Upper lobe of left lung (tissue), 6 donors: ENCODE measurements around the gene PGAM2. TPM values are rescaled to one million over a fixed set of nuclear protein-coding genes. Genes with fewer than 3 reads are reported as not detected.

Experiments
- ATAC-seq, 2 donors: fragments of 200-7000 bp; cut with Tn5 transposase; one replicate each; pipeline ENCODE4 v1.9.1; 2022; ENCODE audit warnings: mild to moderate bottlenecking in 2 of 2, moderate library complexity in 2 of 2; ENCODE audit not compliant: low FRiP score in 2 of 2
- DNase-seq, 2 donors: peaks; one replicate each; pipeline ENCODE4 v3.0.0-alpha.2; 2019 to 2020
- H3K27ac ChIP-seq, 4 donors: fragments of 200-600 bp; sonication (generic); one replicate each; pipeline ENCODE4 v1.5.1; 2016 to 2019
- H3K27me3 ChIP-seq, 4 donors: fragments of 200-600 bp; sonication (generic); one replicate each; pipeline ENCODE4 v1.5.1; 2017 to 2019
- H3K36me3 ChIP-seq, 4 donors: fragments of 200-600 bp; sonication (generic); one replicate each; pipeline ENCODE4 v1.5.1; 2016 to 2019
- H3K4me1 ChIP-seq, 4 donors: fragments of 200-600 bp; sonication (generic); one replicate each; pipeline ENCODE4 v1.5.1; 2018 to 2019
- H3K4me3 ChIP-seq, 4 donors: fragments of 200-600 bp; sonication (generic); one replicate each; pipeline ENCODE4 v1.5.1; 2017 to 2019; ENCODE audit warnings: mild to moderate bottlenecking in 2 of 4, moderate library complexity in 1 of 4
- H3K9me3 ChIP-seq, 4 donors: fragments of 200-600 bp; sonication (generic); one replicate each; pipeline ENCODE4 v1.5.1; 2018 to 2019
- EP300 ChIP-seq, 4 donors: sonication (generic); formaldehyde crosslinking; IDR thresholded peaks; one replicate each; pipeline ENCODE4 v1.5.1; 2017; ENCODE audit warnings: antibody characterized with exemption in 4 of 4, control low read depth in 2 of 4
- POLR2A ChIP-seq, 4 donors: fragments of 450-650 bp; IDR thresholded peaks; one replicate each; pipeline ENCODE4 v1.5.1; 2016 to 2017; ENCODE audit warnings: antibody characterized with exemption in 4 of 4, mild to moderate bottlenecking in 2 of 4
- POLR2AphosphoS5 ChIP-seq, 2 donors: sonication (generic); formaldehyde crosslinking; IDR thresholded peaks; one replicate each; pipeline ENCODE4 v1.5.1; 2017; ENCODE audit warnings: antibody characterized with exemption in 2 of 2
- WGBS, 2 donors: methylation state at CpG; one replicate each; pipeline ENCODE4 v1.1.5; 2017 to 2018; 5-methylcytosine and 5-hydroxymethylcytosine counted together
- total RNA-seq, 6 donors: library from RNA; depleted of rRNA in 4 of 6; stranded (reverse); fragments of >200 nt in 4 of 6; gene quantifications; one replicate each; pipeline versions ENCODE4 v1.1.0 to v1.2.1, GENCODE V29; 2016 to 2021
- TF ChIP-seq, protein P1 (sequence below), 6 experiments: fragments of 450-650 bp in 4 of 6; fragments of 200-600 bp in 2 of 6; sonication (generic) in 2 of 6; IDR thresholded peaks; one replicate each; pipeline ENCODE4 v1.5.1; 2016 to 2019; ENCODE audit warnings: antibody characterized with exemption in 6 of 6
- donor health status: DM: no; HTN: no; CAD: no; lungs with moderate emphysema.
- donor health status: DM: no; HTN: yes; CAD: no; lungs with severe emphysema.

Gene PGAM2
- total RNA-seq, 6 donors from 2014 or later = 0.26 to 0.91 (median 0.75) TPM; not detected in 2

- H3K27ac ChIP-seq = no peak overlapping the region
- 42 to 60% methylated on average over 4 of the region's 4 CpGs for WGBS, 2 donors
- H3K27me3 ChIP-seq = peaks cover 0 to 9% (median 4%) of the 10 kb centered on the region in 4 donors
- peaks cover 4 to 11% (median 8%) of the 10 kb centered on the region in 4 donors for H3K4me1 ChIP-seq
- DNase-seq = no peak
- H3K9me3 ChIP-seq = no peaks in the 10 kb centered on the region
- ATAC-seq = no peak
- no peak overlapping the region for H3K4me3 ChIP-seq
- no peaks in the 10 kb centered on the region for H3K36me3 ChIP-seq
- TF ChIP-seq POLR2AphosphoS5 (IDR thresholded peaks at IDR 0.05) (no peak), POLR2A (IDR thresholded peaks at IDR 0.05) (no peak), EP300 (IDR thresholded peaks at IDR 0.05) (no peak)
- TF ChIP-seq, protein P1, sequence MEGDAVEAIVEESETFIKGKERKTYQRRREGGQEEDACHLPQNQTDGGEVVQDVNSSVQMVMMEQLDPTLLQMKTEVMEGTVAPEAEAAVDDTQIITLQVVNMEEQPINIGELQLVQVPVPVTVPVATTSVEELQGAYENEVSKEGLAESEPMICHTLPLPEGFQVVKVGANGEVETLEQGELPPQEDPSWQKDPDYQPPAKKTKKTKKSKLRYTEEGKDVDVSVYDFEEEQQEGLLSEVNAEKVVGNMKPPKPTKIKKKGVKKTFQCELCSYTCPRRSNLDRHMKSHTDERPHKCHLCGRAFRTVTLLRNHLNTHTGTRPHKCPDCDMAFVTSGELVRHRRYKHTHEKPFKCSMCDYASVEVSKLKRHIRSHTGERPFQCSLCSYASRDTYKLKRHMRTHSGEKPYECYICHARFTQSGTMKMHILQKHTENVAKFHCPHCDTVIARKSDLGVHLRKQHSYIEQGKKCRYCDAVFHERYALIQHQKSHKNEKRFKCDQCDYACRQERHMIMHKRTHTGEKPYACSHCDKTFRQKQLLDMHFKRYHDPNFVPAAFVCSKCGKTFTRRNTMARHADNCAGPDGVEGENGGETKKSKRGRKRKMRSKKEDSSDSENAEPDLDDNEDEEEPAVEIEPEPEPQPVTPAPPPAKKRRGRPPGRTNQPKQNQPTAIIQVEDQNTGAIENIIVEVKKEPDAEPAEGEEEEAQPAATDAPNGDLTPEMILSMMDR (IDR thresholded peaks at IDR 0.05) = no peak
Observed at GRCh38 chr7:44099669-44100068, 34.3 kb upstream of the PGAM2 start.

GRCh38 chr7:44098092-44099068 is 33.0 kb upstream of the PGAM2 start:
- no peak overlapping the region for H3K4me3 ChIP-seq
- H3K27ac ChIP-seq = no peak overlapping the region
- TF ChIP-seq EP300 (IDR thresholded peaks at IDR 0.05) (no peak), POLR2A (IDR thresholded peaks at IDR 0.05) (no peak), POLR2AphosphoS5 (IDR thresholded peaks at IDR 0.05) (no peak)
- TF ChIP-seq, protein P1 (IDR thresholded peaks at IDR 0.05) = no peak
- no peaks in the 10 kb centered on the region for H3K9me3 ChIP-seq
- H3K36me3 ChIP-seq = no peaks in the 10 kb centered on the region
- WGBS, 2 donors = 87% methylated on average over 6 of the region's 6 CpGs
- no peaks in the 10 kb centered on the region for H3K27me3 ChIP-seq
- ATAC-seq (no peak), DNase-seq (no peak)
- H3K4me1 ChIP-seq = peaks cover 0 to 6% (median 4%) of the 10 kb centered on the region in 4 donors

DNA sequence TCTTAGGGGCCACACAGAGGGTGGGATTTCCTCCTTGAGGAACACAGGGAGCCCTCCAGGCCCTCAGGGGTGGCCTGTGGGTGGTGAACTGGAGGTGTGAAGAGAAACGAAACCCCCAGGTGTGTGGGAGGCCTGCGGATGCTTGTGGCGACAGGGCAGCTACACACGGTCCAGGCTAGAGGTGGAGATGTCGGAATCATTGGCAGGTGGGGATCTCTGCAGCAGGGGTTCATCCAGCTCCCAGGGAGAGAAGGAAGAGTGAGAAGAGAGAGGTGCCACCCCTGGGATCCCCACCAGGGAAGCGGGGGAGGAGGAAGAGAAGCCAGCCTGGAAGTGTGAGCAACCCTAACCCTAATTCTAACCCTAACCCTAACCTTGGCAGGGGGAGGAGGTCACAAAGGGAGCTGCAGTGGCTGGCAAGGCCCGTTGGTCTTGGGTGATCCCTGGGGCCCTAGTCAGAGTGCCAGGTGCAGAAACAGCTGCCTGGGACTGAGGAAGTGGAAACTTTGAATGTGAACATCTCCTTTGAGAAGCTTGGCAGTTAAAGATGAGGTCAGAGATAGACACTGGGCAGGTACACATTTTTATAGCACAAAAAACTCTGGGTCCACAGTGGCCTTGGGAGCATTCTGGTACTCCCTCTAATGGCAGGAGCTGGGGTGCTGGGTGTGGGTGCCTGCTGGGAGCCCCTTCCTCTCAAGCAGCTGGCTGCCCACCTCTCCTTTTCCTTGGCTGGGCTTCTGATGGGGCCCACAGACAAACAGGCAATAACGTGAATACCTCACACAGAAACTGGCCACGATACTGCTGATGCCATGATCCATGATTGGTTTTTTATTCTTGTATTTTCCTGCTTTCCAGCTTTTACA is 31.9 kb upstream of the PGAM2 start:
- H3K27me3 ChIP-seq = no peaks in the 10 kb centered on the region
- no peaks in the 10 kb centered on the region for H3K9me3 ChIP-seq
- no peak for DNase-seq
- H3K4me1 ChIP-seq = peaks cover 0 to 5% (median 2%) of the 10 kb centered on the region in 4 donors
- no peak for TF ChIP-seq EP300 (IDR thresholded peaks at IDR 0.05)
- TF ChIP-seq POLR2A (IDR thresholded peaks at IDR 0.05) = no peak
- TF ChIP-seq, protein P1 (IDR thresholded peaks at IDR 0.05) = no peak
- no peak for TF ChIP-seq POLR2AphosphoS5 (IDR thresholded peaks at IDR 0.05)
- no peaks in the 10 kb centered on the region for H3K36me3 ChIP-seq
- H3K4me3 ChIP-seq = no peak overlapping the region
- ATAC-seq = peak in 1 of 2 donors; percentile 13
- WGBS, 2 donors = 76 to 82% methylated on average over 9 of the region's 9 CpGs
- H3K27ac ChIP-seq = no peak overlapping the region

DNA sequence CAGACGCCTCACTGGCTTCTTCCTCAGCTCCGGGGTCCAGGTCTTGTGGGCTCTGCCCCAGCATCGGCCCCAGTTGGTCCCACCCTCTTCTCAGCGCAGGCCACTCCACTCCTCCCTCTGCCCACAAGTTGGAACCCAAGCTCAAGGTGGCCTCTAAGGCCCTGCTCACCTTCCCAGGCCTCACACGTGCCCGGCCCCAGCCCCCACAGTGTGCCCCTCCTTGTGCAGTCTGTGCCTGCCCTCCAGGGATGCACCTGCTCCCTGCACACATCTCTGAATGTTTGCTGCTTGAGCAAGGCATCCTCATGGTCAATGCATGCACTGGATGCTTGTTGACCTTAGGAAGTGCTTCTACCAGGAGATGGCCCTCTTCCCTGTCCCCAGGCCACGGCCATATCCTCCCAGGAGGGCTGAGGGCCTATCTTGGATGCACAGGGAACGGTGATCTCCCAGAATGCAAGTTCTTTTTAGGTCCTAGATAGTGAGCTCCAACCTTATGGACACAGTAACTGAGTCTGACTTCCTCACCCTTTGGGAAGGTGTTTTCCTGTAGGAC is 31.0 kb upstream of the PGAM2 start:
- H3K27me3 ChIP-seq = no peaks in the 10 kb centered on the region
- peaks cover 0 to 5% (median 2%) of the 10 kb centered on the region in 4 donors for H3K4me1 ChIP-seq
- no peak for TF ChIP-seq POLR2A (IDR thresholded peaks at IDR 0.05)
- no peak for TF ChIP-seq POLR2AphosphoS5 (IDR thresholded peaks at IDR 0.05)
- TF ChIP-seq, protein P1 (IDR thresholded peaks at IDR 0.05) = no peak
- TF ChIP-seq EP300 (IDR thresholded peaks at IDR 0.05) = no peak
- H3K4me3 ChIP-seq = no peak overlapping the region
- 85 to 93% methylated on average over 6 to 8 of the region's 8 CpGs for WGBS, 2 donors
- H3K9me3 ChIP-seq = no peaks in the 10 kb centered on the region
- peak in 1 of 2 donors; percentile 3 for ATAC-seq
- no peak overlapping the region for H3K27ac ChIP-seq
- H3K36me3 ChIP-seq = no peaks in the 10 kb centered on the region
- DNase-seq = no peak
